Effector memory CD8-positive, alpha-beta T cell (primary cell): ENCODE measurements around the gene RAPGEF6.
"Not testable (repeated sequence)": the region's sequence is repeated elsewhere in the genome, so short reads cannot be mapped to it uniquely, and the experiment has no call there.

Experiments used
- ATAC-seq: fragments of 150-1000 bp; cut with Tn5 transposase; replicated peaks from 2 replicates; pipeline ENCODE4 v1.10.0; 2021; ENCODE audit warnings: mild to moderate bottlenecking, moderate library complexity
- DNase-seq, 3 experiments: peaks; one replicate each; pipeline ENCODE4 v3.0.0; 2021
- H3K27ac Mint-ChIP-seq, 2 donors: one replicate each; pipeline ENCODE4 v1.8.0; 2022; ENCODE audit warnings: mild to moderate bottlenecking in 2 of 2, mixed read lengths in 2 of 2, moderate library complexity in 2 of 2
- H3K27me3 Mint-ChIP-seq, 2 donors: one replicate each; pipeline ENCODE4 v1.8.0; 2022; ENCODE audit warnings: mixed read lengths in 2 of 2
- H3K36me3 Mint-ChIP-seq: one replicate; pipeline ENCODE4 v1.8.0; 2022; ENCODE audit warnings: mild to moderate bottlenecking, moderate library complexity, mixed read lengths; ENCODE audit not compliant: insufficient read depth
- H3K4me1 Mint-ChIP-seq, 2 donors: one replicate each; pipeline ENCODE4 v1.8.0; 2022; ENCODE audit warnings: low read depth in 2 of 2, mixed read lengths in 2 of 2
- H3K4me3 Mint-ChIP-seq, 2 donors: one replicate each; pipeline ENCODE4 v1.8.0; 2022; ENCODE audit warnings: mild to moderate bottlenecking in 2 of 2, mixed read lengths in 2 of 2, moderate library complexity in 2 of 2
- H3K9me3 Mint-ChIP-seq, 2 donors: one replicate each; pipeline ENCODE4 v1.8.0; 2022; ENCODE audit warnings: mixed read lengths in 2 of 2

The RAPGEF6 gene

DNA sequence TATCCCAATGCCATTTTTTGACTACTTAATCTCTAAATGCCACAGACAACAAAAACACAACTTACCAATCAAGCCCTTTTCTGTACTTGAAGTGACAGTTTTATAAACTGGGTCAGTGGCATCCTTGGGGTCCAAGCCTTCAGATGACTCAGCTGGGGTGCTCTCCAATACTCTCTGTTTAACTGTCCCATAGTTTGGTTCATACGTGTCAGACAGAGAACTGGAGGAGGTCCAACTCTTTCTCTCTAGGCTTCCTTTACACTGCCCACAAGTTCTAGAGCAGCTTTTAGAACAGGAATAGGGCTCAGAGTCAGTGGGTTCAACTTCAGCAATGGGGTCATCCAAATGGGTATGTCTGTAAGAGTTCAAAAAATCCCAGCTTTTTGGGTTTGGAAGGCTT, 204.2 kb downstream of the RAPGEF6 start:
- H3K36me3 Mint-ChIP-seq, result peaks cover 89% of the 10 kb centered on the region
- H3K27ac Mint-ChIP-seq, result no peak overlapping the region
- DNase-seq, result no peak
- H3K4me3 Mint-ChIP-seq, result no peak overlapping the region
- H3K27me3 Mint-ChIP-seq, result no peaks in the 10 kb centered on the region
- H3K4me1 Mint-ChIP-seq, result peaks cover 3% of the 10 kb centered on the region in 2 donors
- no peak for ATAC-seq
- H3K9me3 Mint-ChIP-seq, result no peaks in the 10 kb centered on the region

GRCh38 chr5:131426011-131426410, 209.0 kb downstream of the RAPGEF6 start:
- Mint-ChIP-seq H3K36me3 (peaks cover 76% of the 10 kb centered on the region), H3K27ac (peak overlapping the region in 1 of 2 donors; percentile 69)

GRCh38 chr5:131423056-131423455, 212.0 kb downstream of the RAPGEF6 start:
- Mint-ChIP-seq H3K4me1 (peaks cover 0 to 4% of the 10 kb centered on the region in 2 donors), H3K36me3 (peaks cover 53% of the 10 kb centered on the region), H3K9me3 (no peaks in the 10 kb centered on the region), H3K4me3 (no peak overlapping the region), H3K27me3 (no peaks in the 10 kb centered on the region), H3K27ac (peak overlapping the region in 1 of 2 donors; percentile 65)
- ATAC-seq (no peak), DNase-seq (no peak)

More at GRCh38 chr5:131426011-131426410, 209.0 kb downstream of the RAPGEF6 start:
- Mint-ChIP-seq H3K27me3 (no peaks in the 10 kb centered on the region), H3K4me1 (peaks cover 3 to 4% of the 10 kb centered on the region in 2 donors), H3K4me3 (no peak overlapping the region), H3K9me3 (no peaks in the 10 kb centered on the region)
- ATAC-seq (no peak), DNase-seq (no peak)

DNA sequence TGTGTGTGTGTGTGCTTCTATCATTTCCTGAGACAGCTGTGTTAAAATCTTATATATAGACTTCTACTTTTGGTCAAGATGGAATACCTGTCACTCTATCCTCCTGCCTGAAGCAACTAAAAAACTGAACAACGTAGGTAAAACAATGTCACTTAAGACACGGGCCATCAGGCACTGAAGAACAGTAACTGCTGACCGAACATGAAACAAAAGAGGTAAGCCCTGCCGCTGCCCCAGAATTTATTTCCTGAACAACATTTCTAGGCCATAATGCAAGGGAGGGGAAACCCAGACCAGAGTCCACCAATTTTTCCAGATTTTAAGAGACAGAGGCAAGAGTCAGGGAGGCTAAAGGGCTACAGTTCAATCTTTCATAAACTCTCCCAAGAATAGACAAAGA, 215.2 kb downstream of the RAPGEF6 start:
- ATAC-seq (no peak), DNase-seq (no peak)
- H3K27ac Mint-ChIP-seq, result peak overlapping the region; percentile 71 to 77
- no peaks in the 10 kb centered on the region for H3K27me3 Mint-ChIP-seq
- peaks cover 24% of the 10 kb centered on the region for H3K36me3 Mint-ChIP-seq
- no peaks in the 10 kb centered on the region for H3K9me3 Mint-ChIP-seq
- peaks cover 8 to 25% of the 10 kb centered on the region in 2 donors for H3K4me1 Mint-ChIP-seq
- H3K4me3 Mint-ChIP-seq, result no peak overlapping the region

DNA sequence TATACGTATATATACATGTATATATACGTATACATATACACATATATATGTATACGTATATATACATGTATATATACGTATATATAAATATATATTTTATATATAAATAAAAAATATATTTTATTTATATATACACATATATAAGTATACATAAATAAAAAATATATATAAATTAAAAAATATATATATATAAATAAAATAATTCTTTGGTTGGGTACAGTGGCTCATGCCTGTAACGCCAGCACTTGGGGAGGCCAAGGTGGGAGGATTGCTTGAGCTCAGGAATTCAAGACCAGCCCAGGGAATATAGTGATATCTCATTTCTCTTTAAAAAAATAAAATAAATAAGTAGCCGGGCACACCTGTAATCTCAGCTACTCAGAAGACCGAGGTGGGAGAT, 216.2 kb downstream of the RAPGEF6 start:
- DNase-seq (no peak), ATAC-seq (no peak)
- no peak overlapping the region for H3K4me3 Mint-ChIP-seq
- no peaks in the 10 kb centered on the region for H3K9me3 Mint-ChIP-seq
- H3K4me1 Mint-ChIP-seq, result peaks cover 14 to 33% of the 10 kb centered on the region in 2 donors
- H3K27ac Mint-ChIP-seq, result no peak overlapping the region
- H3K36me3 Mint-ChIP-seq, result peaks cover 23% of the 10 kb centered on the region
- H3K27me3 Mint-ChIP-seq, result no peaks in the 10 kb centered on the region

DNA sequence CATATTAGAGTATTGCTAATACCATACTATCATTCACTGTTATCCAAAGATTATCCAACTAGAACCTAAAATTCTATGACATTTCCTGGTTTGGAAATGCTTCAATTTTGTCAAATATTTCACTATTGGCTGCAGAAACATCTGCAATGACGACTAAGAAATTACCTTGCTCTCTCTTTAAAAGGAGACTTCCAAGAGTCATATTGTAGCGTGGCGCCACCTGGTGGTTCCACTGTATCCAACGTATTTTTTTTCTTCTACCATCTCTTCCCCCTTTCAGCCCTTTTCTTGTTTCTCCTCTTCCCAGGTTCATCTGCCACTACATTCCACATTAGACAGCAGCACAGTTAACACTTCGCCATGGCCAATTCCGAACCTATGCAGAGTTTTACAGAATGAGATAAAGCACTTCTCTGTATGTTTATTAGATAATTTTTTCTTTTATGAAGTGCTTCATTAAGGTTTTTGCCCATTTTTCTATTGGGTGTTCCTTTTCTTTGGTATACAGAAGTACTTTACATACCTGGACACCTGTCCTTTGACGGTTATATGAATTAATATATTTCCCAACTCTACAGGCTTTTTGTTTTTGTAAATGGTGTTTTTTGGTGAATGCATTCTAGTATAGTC, 217.7 kb downstream of the RAPGEF6 start:
- peak; percentile 73 for ATAC-seq
- Mint-ChIP-seq H3K4me1 (peaks cover 19 to 35% of the 10 kb centered on the region in 2 donors), H3K27me3 (no peaks in the 10 kb centered on the region), H3K36me3 (peaks cover 20% of the 10 kb centered on the region), H3K27ac (peak overlapping the region; percentile 88 to 93), H3K4me3 (peak overlapping the region; percentile 29 to 36), H3K9me3 (no peaks in the 10 kb centered on the region)
- peak; percentile 77 to 82 (median 82) for DNase-seq

GRCh38 chr5:131416729-131417128, 218.3 kb downstream of the RAPGEF6 start:
- peak overlapping the region; percentile 29 to 36 for H3K4me3 Mint-ChIP-seq
- H3K36me3 Mint-ChIP-seq, result peaks cover 19% of the 10 kb centered on the region
- ATAC-seq (no peak), DNase-seq (no peak)
- no peaks in the 10 kb centered on the region for H3K27me3 Mint-ChIP-seq
- peaks cover 19 to 35% of the 10 kb centered on the region in 2 donors for H3K4me1 Mint-ChIP-seq
- H3K9me3 Mint-ChIP-seq, result no peaks in the 10 kb centered on the region
- peak overlapping the region; percentile 88 to 93 for H3K27ac Mint-ChIP-seq

GRCh38 chr5:131413605-131414559, 221.1 kb downstream of the RAPGEF6 start:
- no peaks in the 10 kb centered on the region for H3K9me3 Mint-ChIP-seq
- peaks cover 7% of the 10 kb centered on the region for H3K36me3 Mint-ChIP-seq
- H3K4me3 Mint-ChIP-seq, result peak overlapping the region; percentile 50 to 53
- DNase-seq, result peak in 2 of 3 experiments; percentile 6 to 15
- H3K27ac Mint-ChIP-seq, result peak overlapping the region; percentile 87 to 93
- ATAC-seq, result peak; percentile 57
- H3K4me1 Mint-ChIP-seq, result peaks cover 19 to 35% of the 10 kb centered on the region in 2 donors
- H3K27me3 Mint-ChIP-seq, result no peaks in the 10 kb centered on the region

DNA sequence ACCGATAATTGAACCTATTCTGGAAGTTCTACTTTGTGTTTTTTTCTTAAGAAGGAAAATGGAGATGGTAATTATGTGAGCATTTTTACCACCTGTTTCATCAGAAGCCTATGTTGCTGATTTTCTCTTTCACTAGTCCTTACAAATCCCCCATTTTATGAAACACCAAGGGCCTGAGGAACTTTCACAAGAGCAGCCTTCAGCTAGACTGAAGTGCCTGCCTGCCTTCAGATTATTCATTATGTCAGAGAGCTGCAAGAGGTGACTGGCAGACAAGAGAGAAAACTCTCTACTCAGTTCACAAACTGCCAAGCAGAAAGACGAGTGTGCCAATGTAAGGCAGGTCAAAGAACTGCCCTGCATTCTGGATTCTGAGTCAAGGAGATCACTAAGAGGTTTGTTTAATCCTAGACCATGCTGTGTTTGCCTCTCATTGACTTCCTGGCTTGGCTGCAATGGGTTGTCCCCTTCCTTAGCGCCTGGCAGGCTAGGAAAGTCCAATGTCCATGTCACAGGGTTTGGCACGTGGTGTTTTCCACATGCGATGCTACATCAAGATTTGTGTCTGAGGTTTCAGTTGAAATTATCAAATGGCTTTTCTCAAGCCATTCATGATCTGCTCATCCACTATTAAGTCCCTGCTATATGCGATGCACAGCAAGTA, 227.9 kb downstream of the RAPGEF6 start:
- Mint-ChIP-seq H3K4me1 (peaks cover 0 to 4% of the 10 kb centered on the region in 2 donors), H3K36me3 (peaks cover 21% of the 10 kb centered on the region), H3K4me3 (no peak overlapping the region), H3K27ac (no peak overlapping the region), H3K27me3 (no peaks in the 10 kb centered on the region), H3K9me3 (peaks cover under 1 to 2% of the 10 kb centered on the region in 2 donors)
- no peak for ATAC-seq
- no peak for DNase-seq

- Mint-ChIP-seq H3K27ac (peak overlapping the region; percentile 60 to 83), H3K4me1 (peaks cover 0 to 4% of the 10 kb centered on the region in 2 donors), H3K4me3 (no peak overlapping the region), H3K9me3 (peaks cover 3 to 7% of the 10 kb centered on the region in 2 donors), H3K27me3 (no peaks in the 10 kb centered on the region), H3K36me3 (peaks cover 25% of the 10 kb centered on the region)
- DNase-seq (no peak), ATAC-seq (no peak)
Measured at GRCh38 chr5:131406076-131406475, 229.0 kb downstream of the RAPGEF6 start.

GRCh38 chr5:131405674-131406073, 229.4 kb downstream of the RAPGEF6 start:
- no peak overlapping the region for H3K4me3 Mint-ChIP-seq
- peaks cover 3 to 6% of the 10 kb centered on the region in 2 donors for H3K4me1 Mint-ChIP-seq
- peaks cover 5 to 7% of the 10 kb centered on the region in 2 donors for H3K9me3 Mint-ChIP-seq
- ATAC-seq (no peak), DNase-seq (no peak)
- H3K27me3 Mint-ChIP-seq, result no peaks in the 10 kb centered on the region
- H3K36me3 Mint-ChIP-seq, result peaks cover 25% of the 10 kb centered on the region
- peak overlapping the region; percentile 60 to 83 for H3K27ac Mint-ChIP-seq

GRCh38 chr5:131400585-131400984, 234.4 kb downstream of the RAPGEF6 start:
- peaks cover 5 to 7% of the 10 kb centered on the region in 2 donors for H3K9me3 Mint-ChIP-seq
- no peak for ATAC-seq
- H3K27ac Mint-ChIP-seq, result peak overlapping the region; percentile 11 to 13
- no peaks in the 10 kb centered on the region for H3K27me3 Mint-ChIP-seq
- no peak for DNase-seq
- H3K36me3 Mint-ChIP-seq, result peaks cover 49% of the 10 kb centered on the region
- H3K4me1 Mint-ChIP-seq, result peaks cover 16 to 27% of the 10 kb centered on the region in 2 donors
- H3K4me3 Mint-ChIP-seq, result no peak overlapping the region

GRCh38 chr5:131399007-131399406, 236.0 kb downstream of the RAPGEF6 start:
- peak overlapping the region; percentile 55 to 88 for H3K27ac Mint-ChIP-seq
- peaks cover 22 to 36% of the 10 kb centered on the region in 2 donors for H3K4me1 Mint-ChIP-seq
- not testable (repeated sequence) for DNase-seq, ATAC-seq, H3K4me3 Mint-ChIP-seq, H3K27me3 Mint-ChIP-seq, H3K9me3 Mint-ChIP-seq
- H3K36me3 Mint-ChIP-seq, result peaks cover 65% of the 10 kb centered on the region
